Skeletal muscle cell (primary cell): ENCODE data around the gene SYNPO.

ENCODE experiments used
- DNase-seq: peaks from one replicate; pipeline ENCODE4 v3.0.0-alpha.2; 2010; ENCODE audit warnings: low read depth
- H3K4me3 ChIP-seq: 2 replicates; pipeline ENCODE4 v1.5.1; 2011; ENCODE audit warnings: low read depth, mild to moderate bottlenecking, control low read depth, low read length, moderate library complexity

The SYNPO gene

DNA sequence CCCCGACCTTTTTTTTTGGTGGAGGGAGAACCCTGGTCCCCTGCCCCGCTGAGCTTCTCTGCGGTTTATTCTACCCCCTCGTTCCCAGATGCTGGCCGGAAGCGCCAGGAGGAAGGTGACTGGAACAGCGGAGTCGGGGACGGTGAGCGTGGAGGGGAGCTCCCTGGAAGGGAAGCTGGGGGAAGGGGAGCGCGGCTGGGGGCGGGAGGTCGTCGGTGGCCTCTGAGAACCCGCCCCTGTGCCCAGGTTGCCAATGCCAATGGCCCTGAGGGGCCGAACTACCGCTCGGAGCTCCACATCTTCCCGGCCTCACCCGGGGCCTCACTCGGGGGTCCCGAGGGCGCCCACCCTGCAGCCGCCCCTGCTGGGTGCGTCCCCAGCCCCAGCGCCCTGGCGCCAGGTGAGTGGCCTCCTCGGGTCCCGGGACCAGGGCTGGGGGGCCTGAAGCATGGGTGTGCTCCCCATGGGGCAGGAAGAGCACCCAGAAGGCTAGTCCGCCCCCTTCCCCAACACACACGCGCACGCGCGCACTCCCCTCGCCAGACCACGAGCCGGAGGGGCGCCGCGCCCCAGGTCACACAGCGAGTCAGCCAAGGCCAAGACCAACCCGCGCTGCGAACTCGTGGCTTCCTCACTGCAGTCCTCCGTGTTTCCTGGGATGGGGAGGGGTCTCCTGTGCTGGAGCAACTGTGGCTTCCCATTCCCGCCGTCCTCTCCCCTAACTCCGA lies 31.2 kb downstream of the SYNPO start:
- no peak for DNase-seq
- peak overlapping the region; percentile 49 for H3K4me3 ChIP-seq

DNA sequence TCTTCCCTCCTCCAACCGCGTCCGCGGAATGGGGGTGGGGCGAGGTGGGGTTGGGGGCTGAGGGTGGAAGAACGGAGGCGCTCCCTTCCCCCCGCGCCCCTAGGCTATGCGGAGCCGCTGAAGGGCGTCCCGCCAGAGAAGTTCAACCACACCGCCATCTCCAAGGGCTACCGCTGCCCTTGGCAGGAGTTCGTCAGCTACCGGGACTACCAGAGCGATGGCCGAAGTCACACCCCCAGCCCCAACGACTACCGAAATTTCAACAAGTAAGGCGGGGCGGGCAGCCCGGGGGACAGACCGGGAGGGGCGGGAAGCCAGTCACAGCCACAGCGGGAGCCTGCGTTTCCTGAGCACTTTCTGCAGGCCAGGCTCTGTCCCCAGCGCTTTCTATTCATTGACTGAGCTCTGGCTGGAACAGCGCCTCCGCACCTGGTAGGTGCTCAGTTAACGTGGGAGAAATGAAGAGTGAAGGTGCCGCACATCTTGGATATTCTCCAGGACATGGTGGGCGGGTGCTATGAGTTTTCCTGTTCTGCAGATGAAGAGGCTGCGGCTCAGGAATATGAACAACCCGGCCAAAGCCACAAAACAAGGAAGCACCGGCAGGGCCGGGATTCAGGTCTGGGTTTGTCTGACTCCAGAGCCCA lies 31.9 kb downstream of the SYNPO start:
- DNase-seq: no peak
- H3K4me3 ChIP-seq: peak overlapping the region; percentile 49

DNA sequence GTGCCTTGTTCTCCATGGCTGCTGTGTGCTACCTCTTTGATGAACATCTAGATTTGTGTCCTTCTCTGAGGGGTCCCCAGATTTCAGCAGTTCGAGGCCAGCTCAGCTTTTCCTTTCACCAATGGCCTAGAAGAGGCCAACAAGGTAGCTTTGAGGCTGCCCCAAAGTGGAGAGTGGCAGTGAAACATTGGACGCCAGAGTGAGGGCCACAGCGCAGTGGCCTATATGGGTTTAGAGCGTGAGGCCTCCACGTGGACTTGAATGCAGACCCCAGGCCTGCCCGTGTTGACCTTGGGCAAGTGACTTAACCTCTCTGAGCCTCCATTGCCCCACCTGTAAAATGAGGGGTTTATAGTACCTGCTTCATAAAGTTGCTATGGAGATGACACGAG lies 32.4 kb downstream of the SYNPO start:
- H3K4me3 ChIP-seq: peak overlapping the region; percentile 49
- no peak for DNase-seq

DNA sequence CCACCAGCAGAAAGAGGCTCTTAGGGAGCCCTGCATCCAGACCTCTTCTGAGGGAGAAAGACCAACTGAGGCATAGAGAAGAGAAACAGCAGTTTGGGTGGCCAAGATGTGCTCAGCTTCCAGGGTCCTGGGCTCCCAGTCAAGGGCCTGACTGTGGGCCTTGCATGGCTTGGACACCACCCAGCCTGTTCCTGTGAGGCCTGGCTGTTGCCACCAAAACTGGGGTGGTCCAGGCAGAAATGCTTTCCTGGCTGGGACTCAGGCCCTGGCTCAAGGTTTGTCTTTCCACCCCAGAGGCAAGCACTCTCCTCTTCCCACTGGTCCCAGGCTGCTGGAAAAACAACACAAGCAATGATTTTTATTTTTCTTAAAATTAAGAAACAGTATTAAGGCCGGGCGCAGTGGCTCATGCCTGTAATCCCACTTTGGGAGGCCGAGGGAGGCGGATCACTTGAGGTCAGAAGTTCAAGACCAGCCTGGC lies 33.9 kb downstream of the SYNPO start:
- no peak overlapping the region for H3K4me3 ChIP-seq
- no peak for DNase-seq

DNA sequence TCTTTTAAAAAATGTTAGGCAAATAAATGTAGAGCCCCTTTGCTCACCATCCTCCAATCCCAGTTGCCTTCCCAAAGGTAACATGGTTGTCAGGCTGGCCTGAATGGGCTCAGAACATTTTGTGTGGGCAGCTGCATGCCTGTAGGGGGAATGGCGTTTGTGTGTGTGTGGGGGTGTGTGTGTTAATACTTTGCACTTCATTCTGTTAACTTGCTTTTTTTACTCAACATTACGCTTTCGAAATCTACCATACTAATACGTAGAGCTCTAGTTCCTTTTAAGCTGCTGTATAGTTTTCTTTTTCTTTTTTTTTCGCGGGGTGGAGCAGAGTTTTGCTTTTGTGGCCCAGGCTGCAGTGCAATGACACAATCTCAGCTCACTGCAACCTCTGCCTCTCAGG lies 34.6 kb downstream of the SYNPO start:
- H3K4me3 ChIP-seq: no peak overlapping the region
- no peak for DNase-seq

DNA sequence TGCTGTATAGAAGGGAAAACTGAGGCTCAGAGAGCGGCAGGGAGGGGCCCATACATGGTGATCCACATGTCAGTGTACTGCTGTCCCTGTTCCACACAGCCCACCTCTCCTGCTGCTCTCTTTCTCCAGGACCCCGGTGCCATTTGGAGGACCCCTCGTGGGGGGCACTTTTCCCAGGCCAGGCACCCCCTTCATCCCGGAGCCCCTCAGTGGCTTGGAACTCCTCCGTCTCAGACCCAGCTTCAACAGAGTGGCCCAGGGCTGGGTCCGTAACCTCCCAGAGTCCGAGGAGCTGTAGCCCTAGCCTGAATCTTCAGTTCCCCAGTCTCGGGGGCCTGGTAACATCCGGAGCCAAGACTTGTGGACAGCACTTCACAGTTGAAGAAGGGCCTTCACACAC lies 36.1 kb downstream of the SYNPO start:
- H3K4me3 ChIP-seq: no peak overlapping the region
- no peak for DNase-seq

DNA sequence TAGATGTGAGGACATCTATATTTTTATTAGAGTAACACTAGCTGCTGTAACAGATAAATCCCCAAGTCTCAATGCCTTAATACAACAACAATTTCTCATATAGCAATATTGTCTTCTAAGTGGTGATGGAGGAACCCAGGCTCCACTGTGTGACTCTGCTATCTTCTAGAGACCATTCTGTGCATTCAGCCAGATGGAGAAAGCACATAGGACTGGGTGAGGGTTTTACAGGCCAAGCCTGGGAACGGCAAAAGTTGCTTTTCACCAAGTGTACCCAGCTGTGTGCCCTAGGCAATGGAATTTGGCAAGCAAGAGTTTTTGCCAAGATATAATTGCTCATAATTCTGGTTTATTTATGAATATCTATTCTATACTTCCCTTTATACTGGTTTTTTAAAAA lies 48.7 kb downstream of the SYNPO start:
- no peak for DNase-seq
- no peak overlapping the region for H3K4me3 ChIP-seq

DNA sequence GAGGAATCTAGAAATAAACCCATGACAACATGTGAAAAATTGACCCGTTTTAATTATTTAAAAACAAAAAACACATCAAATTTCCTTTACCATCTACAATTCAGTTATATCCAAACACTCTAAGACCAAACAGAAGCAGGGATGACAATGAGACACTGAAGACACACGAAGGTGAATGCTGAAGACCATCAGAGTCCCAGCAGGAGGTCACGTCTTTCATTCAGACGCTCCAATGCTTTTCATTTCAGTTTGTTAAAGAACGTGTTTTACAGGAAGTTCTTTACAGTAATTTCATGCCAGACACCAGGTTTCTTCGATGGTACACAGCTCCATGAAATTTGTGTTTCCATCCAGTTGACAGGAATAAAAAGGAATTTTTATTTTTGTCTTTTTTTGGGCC lies 50.3 kb downstream of the SYNPO start:
- DNase-seq: no peak
- no peak overlapping the region for H3K4me3 ChIP-seq

DNA sequence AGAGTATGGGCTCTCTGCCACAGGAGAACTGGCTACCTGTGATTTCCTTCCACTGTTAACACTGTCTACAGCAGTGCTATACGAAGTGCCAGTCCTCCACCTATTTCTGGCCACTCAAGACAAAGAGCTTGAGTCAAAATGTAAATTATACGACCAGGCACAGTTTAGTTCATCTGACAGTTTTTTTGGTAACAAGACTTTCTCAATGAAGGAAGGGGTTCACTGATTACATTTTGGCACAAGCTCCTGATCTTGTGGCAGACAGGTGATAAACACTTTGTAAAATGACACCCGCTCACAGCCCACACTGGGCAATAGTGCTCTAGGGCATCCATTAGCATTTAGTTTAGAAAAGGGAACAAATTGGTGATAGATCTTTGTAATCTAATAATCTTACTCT lies 51.8 kb downstream of the SYNPO start:
- DNase-seq: no peak
- no peak overlapping the region for H3K4me3 ChIP-seq

DNA sequence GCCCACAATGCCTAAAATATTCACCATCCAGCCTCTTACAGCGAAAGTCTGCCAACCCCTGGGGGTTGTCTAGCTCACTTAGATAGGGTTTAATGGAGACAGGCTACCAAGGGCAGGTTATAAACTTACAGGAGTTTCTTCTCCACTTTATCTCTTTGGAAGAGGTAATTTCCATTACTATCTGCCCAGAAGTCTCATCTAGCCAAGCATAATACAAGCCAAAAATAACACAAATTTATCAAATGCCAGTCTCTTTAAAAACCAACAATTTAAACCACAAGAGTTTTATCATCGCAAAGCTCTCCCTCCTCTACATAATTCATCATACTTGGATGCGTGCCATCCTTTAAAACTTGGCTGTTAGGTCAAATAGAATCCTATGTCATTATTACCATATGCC lies 54.2 kb downstream of the SYNPO start:
- DNase-seq: no peak

DNA sequence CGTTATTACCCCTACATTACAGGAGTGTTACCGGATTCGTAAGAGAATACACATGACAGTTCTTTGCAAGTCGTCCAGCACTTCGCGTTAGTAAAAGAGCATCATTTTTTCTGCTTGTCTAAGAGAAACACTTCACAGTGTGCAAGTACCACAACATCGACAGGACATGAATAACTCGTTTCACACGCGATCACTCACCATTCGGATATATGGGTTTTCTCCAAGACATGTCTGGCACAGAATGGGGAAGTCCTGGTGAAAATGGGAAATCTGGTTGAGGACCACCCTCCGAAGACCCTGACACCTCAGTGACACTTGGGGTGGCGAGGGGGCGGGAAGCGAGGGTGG lies 59.8 kb downstream of the SYNPO start:
- peak overlapping the region; percentile 87 for H3K4me3 ChIP-seq
- no peak for DNase-seq

More for the DNA sequence above, 54.2 kb downstream of the SYNPO start:
- H3K4me3 ChIP-seq: no peak overlapping the region

DNA sequence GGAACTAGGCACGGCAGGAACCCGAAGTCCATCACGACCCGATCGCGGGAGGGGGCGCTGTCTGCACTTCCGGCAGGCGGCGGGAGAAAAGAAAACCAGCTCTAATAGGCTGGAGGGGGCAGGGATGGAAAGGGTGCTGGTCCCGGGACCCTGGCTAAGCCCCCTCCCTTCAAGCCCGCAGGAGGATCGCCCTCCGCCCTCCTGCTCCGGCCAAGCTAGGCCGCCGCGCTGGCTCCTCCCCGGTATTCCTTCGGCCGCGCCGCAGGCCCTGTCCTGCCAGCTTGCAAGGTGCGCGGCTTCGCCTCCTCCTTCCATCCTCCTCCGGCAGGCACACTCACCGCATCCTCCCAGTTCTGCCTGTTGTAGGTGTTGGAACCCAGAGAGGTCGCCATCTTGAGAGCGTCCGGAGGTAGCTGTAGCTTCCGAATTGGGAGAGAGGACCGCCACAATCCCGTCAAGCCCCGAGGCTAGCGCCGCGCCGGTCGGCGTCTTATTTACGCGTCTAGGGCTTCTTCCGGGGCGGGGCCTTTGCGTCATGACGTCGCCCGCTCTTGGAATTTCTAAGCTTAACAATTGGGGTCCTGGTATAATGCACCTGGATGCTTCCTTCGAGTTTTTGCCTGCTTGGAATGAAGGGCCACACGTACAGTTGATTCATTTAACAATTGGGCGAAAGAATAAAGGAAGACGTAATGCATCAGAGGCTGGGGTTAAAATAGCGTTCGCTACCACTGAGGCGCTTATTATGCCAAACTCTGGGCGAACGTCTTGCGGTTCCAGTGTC lies 60.3 kb downstream of the SYNPO start, which contains the start of gene RBM22:
RBM22 (minus strand) TSS at position 469 of the 784 bp plus-strand sequence; CDS start at position 392, 77 bp downstream.
- DNase-seq: peak; percentile 50
- peak within 1 kb of the TSS; percentile 87 for H3K4me3 ChIP-seq

DNA sequence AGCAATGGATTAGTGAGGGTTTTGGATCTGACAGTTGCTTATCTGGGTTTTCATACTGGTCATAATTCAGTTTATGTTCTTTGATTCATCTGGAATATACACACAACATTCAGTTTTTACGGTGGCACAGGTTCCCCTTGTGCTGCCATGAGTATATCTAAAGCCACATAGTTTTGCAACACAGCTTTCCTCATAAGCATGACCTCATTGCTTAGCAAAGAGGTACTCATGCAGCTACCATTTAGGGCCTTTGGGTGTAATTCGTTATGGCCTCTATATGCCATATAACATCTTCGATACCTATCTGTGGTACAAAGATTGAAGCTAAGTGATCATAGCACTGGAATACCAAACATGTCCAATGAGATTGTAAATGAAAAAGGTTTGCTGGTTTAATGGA lies 63.3 kb downstream of the SYNPO start:
- H3K4me3 ChIP-seq: no peak overlapping the region
- DNase-seq: no peak

DNA sequence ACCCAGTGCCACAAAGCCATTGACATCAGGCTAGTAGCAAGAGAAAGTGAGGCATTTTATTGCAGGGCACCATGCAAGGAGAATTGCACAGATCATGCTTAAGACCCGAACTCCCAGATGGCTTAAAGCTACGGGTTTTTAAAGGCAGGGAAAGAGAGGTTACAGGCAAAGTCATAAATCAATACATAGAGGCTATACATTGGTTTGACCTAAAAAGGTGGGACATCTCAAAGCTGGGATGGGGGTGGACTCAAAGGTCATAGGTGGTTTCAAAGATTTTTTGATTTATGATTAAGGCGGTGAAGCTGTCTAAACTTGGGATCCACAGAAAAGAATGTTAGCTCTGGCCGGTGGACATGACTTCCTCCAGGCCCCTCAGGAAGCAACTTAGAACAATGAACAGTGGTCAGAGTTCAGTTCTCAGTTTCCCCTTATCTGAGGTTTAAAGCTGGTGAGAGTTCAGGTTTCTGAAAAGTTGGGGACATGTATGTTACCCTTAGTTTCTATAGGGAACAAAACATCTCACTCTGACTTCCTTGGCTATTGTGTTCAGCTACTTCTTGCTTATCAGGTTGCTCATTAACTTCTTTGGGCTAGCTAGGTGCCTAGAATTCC lies 66.4 kb downstream of the SYNPO start:
- H3K4me3 ChIP-seq: no peak overlapping the region
- DNase-seq: no peak
